Mesendoderm (in vitro differentiated cells): ENCODE measurements around the gene B4GALNT3.

Experiments
- DNase-seq: peaks from one replicate; pipeline ENCODE4 v3.0.0; 2013
- H2AK5ac ChIP-seq: 2 replicates; pipeline ENCODE4 v1.6.1; 2013; ENCODE audit warnings: low read length, inconsistent platforms
- H2BK120ac ChIP-seq: 2 replicates; pipeline ENCODE4 v1.6.1; 2013; ENCODE audit warnings: low read depth, mild to moderate bottlenecking, low read length, moderate library complexity, mixed read lengths
- H2BK15ac ChIP-seq: replicated peaks from 2 replicates; pipeline ENCODE4 v1.6.1; 2013; ENCODE audit warnings: low read depth, mild to moderate bottlenecking, moderate library complexity
- H2BK5ac ChIP-seq: 2 replicates; pipeline ENCODE4 v1.6.1; 2013; ENCODE audit warnings: low read length, inconsistent platforms
- H3K18ac ChIP-seq: 2 replicates; pipeline ENCODE4 v1.6.1; 2013; ENCODE audit warnings: mild to moderate bottlenecking, low read length, mixed read lengths
- H3K23ac ChIP-seq: one replicate; pipeline ENCODE4 v1.6.1; 2013; ENCODE audit warnings: low read length
- H3K27ac ChIP-seq: 2 replicates; pipeline ENCODE4 v1.5.1; 2013; ENCODE audit warnings: low read depth, mild to moderate bottlenecking, inconsistent platforms, low read length, moderate library complexity
- H3K27me3 ChIP-seq: 2 replicates; pipeline ENCODE4 v1.6.1; 2013; ENCODE audit warnings: low read length, control low read depth, mild to moderate bottlenecking, inconsistent platforms; ENCODE audit not compliant: insufficient read depth, poor library complexity
- H3K36me3 ChIP-seq: 2 replicates; pipeline ENCODE4 v1.6.1; 2013; ENCODE audit warnings: low read length, inconsistent platforms; ENCODE audit not compliant: control insufficient read depth, insufficient read depth
- H3K4ac ChIP-seq: one replicate; pipeline ENCODE4 v1.6.1; 2013; ENCODE audit warnings: low read depth, mild to moderate bottlenecking, low read length, moderate library complexity
- H3K4me1 ChIP-seq: 2 replicates; pipeline ENCODE4 v1.6.1; 2013; ENCODE audit warnings: low read depth, low read length, inconsistent platforms; ENCODE audit not compliant: control insufficient read depth
- H3K4me2 ChIP-seq: 2 replicates; pipeline ENCODE4 v1.6.1; 2013; ENCODE audit warnings: low read length
- H3K4me3 ChIP-seq: 2 replicates; pipeline ENCODE4 v1.5.1; 2013; ENCODE audit warnings: mild to moderate bottlenecking, low read length
- H3K56ac ChIP-seq: one replicate; pipeline ENCODE4 v1.6.1; 2013; ENCODE audit warnings: low read length
- H3K79me1 ChIP-seq: 2 replicates; pipeline ENCODE4 v1.6.1; 2013; ENCODE audit warnings: low read length, inconsistent platforms
- H3K79me2 ChIP-seq: 2 replicates; pipeline ENCODE4 v1.6.1; 2013; ENCODE audit warnings: mild to moderate bottlenecking, low read length; ENCODE audit not compliant: control insufficient read depth, insufficient read depth
- H3K9ac ChIP-seq: 2 replicates; pipeline ENCODE4 v1.6.1; 2013; ENCODE audit warnings: low read length, inconsistent platforms
- H4K5ac ChIP-seq: one replicate; pipeline ENCODE4 v1.6.1; 2013; ENCODE audit warnings: low read length
- H4K8ac ChIP-seq: one replicate; pipeline ENCODE4 v1.6.1; 2013; ENCODE audit warnings: low read depth, mild to moderate bottlenecking, control low read depth, low read length, moderate library complexity
- WGBS: extraction: QIAGEN DNeasy Blood & Tissue Kit; methylation state at CpG from one replicate; pipeline ENCODE4 v1.1.7; 2013; ENCODE audit warnings: low lambda C conversion rate, missing lambda C conversion rate; ENCODE audit not compliant: insufficient coverage; ENCODE audit errors: extremely low coverage; 5-methylcytosine and 5-hydroxymethylcytosine counted together

Gene B4GALNT3

DNA sequence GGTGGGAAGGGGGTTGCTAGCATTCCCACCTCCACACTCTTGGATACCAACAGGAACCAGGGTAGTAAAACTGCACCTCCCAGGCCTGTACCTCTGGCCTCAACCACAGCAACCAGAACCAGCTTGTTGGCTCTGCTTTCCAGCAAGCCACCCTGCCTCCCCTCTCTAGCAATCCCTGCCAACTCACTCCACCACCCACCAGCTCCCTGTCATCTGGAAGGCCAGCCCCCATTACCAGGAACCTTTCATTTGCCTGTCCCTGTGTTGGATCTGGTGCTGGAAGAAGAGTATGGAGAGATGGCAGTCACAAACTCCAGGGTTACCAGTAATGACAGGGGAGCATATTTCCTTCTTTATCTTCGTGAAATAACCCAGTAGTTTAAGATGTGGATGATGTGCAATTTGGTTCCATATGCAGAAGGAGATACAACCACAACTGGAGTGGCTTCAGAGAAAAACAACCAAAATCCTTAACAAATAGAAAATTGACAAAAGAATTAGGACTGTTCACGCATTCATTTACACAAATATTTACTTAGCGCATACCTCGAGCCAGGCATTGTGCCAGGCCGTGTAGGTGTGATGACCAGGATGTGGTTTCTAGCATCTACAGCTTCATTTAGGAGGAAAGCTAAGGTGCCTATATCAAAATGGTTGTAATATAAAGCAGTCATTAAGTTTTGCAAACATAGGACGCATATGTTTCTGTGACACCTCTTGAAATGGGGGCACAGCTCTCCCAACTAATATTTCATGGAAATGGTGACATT lies 3.4 kb downstream of the B4GALNT3 start:
- H4K8ac ChIP-seq, result no peak overlapping the region
- H3K4me1 ChIP-seq, result peaks cover 2% of the 10 kb centered on the region
- no peak overlapping the region for H3K56ac ChIP-seq
- no peak for DNase-seq
- no peaks in the 10 kb centered on the region for H3K27me3 ChIP-seq
- no peak overlapping the region for H2AK5ac ChIP-seq
- WGBS, result no CpG with 5 or more reads among the region's 6 CpGs
- H2BK5ac ChIP-seq, result no peak overlapping the region
- no peak overlapping the region for H3K4me3 ChIP-seq
- H3K9ac ChIP-seq, result no peak overlapping the region
- no peaks in the 10 kb centered on the region for H3K36me3 ChIP-seq
- no peak overlapping the region for H2BK120ac ChIP-seq
- H3K79me2 ChIP-seq, result no peaks in the 10 kb centered on the region
- no peak overlapping the region for H3K23ac ChIP-seq
- peaks cover 4% of the 10 kb centered on the region for H3K79me1 ChIP-seq
- H3K18ac ChIP-seq, result no peak overlapping the region
- no peak overlapping the region for H3K27ac ChIP-seq
- H3K4ac ChIP-seq, result no peak overlapping the region
- H4K5ac ChIP-seq, result no peak overlapping the region
- no peak overlapping the region for H2BK15ac ChIP-seq
- H3K4me2 ChIP-seq, result no peak overlapping the region

DNA sequence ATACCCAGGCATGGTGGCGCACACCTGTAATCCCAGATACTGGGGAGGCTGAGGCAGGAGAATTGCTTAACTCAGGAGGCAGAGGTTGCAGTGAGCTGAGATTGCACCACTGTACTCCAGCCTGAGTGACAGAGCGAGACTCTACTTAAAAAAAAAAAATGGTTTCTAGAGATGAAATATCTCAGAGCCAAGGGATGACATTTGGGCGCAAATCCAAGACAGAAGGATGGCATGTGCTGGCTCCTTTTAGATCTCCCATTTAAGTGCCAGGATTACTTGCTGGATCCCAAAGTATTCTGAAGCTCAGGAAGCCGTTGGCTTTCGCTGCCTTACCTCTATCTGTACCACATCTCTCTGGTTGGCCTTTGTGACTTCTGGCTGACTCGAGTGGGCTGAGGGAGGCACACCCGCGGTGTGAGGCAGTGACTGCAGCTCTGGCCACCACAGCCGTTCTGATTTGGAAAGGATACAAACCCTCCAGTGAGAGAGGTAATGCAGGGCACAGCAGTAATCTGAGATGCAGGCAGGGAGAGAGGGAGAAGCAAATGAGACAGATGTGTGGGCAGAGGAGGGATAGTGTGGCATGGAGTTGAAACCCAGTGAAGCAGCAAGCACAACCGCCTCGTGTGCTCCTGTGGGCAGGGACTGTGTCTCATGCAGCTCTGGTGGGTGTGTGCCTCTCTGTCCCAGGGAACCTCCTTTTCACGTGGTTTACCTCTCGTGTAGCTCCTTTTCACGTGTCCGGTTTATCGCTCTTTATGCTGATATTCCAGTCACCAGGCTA lies 4.9 kb downstream of the B4GALNT3 start:
- no CpG with 5 or more reads among the region's 16 CpGs for WGBS
- Histone ChIP-seq H3K18ac (no peak overlapping the region), H2BK5ac (no peak overlapping the region), H3K23ac (no peak overlapping the region), H3K4me3 (no peak overlapping the region), H3K27me3 (no peaks in the 10 kb centered on the region), H4K5ac (no peak overlapping the region), H3K4ac (no peak overlapping the region), H3K4me2 (no peak overlapping the region), H3K9ac (peak overlapping the region; percentile 27), H3K36me3 (no peaks in the 10 kb centered on the region), H2AK5ac (no peak overlapping the region), H4K8ac (no peak overlapping the region), H3K56ac (no peak overlapping the region), H3K79me1 (peaks cover 4% of the 10 kb centered on the region), H2BK120ac (no peak overlapping the region), H3K4me1 (peaks cover 2% of the 10 kb centered on the region), H2BK15ac (no peak overlapping the region), H3K79me2 (no peaks in the 10 kb centered on the region), H3K27ac (no peak overlapping the region)
- DNase-seq, result no peak

- H3K4me3 ChIP-seq, result no peak overlapping the region
- WGBS, result no CpG with 5 or more reads among the region's 8 CpGs
- no peak overlapping the region for H3K23ac ChIP-seq
- H4K8ac ChIP-seq, result no peak overlapping the region
- no peak overlapping the region for H4K5ac ChIP-seq
- H3K9ac ChIP-seq, result no peak overlapping the region
- H3K4me1 ChIP-seq, result peaks cover 2% of the 10 kb centered on the region
- no peak overlapping the region for H2BK15ac ChIP-seq
- H2BK5ac ChIP-seq, result no peak overlapping the region
- H3K27ac ChIP-seq, result no peak overlapping the region
- H2BK120ac ChIP-seq, result no peak overlapping the region
- no peak overlapping the region for H3K4me2 ChIP-seq
- no peak overlapping the region for H3K18ac ChIP-seq
- H2AK5ac ChIP-seq, result no peak overlapping the region
- peak overlapping the region; percentile 25 for H3K56ac ChIP-seq
- DNase-seq, result no peak
- no peaks in the 10 kb centered on the region for H3K27me3 ChIP-seq
- no peak overlapping the region for H3K4ac ChIP-seq
- peaks cover 4% of the 10 kb centered on the region for H3K79me1 ChIP-seq
- H3K79me2 ChIP-seq, result no peaks in the 10 kb centered on the region
- no peaks in the 10 kb centered on the region for H3K36me3 ChIP-seq
Measured at GRCh38 chr12:466039-466438, 6.3 kb downstream of the B4GALNT3 start.

- H3K79me1 ChIP-seq, result peaks cover 4% of the 10 kb centered on the region
- H2BK120ac ChIP-seq, result no peak overlapping the region
- no peak overlapping the region for H3K4me2 ChIP-seq
- WGBS, result no CpG with 5 or more reads among the region's 5 CpGs
- H4K8ac ChIP-seq, result no peak overlapping the region
- no peak overlapping the region for H3K23ac ChIP-seq
- H2AK5ac ChIP-seq, result no peak overlapping the region
- no peak overlapping the region for H4K5ac ChIP-seq
- no peak overlapping the region for H3K4ac ChIP-seq
- no peak overlapping the region for H2BK5ac ChIP-seq
- H3K9ac ChIP-seq, result no peak overlapping the region
- H3K27ac ChIP-seq, result no peak overlapping the region
- H3K4me1 ChIP-seq, result peaks cover 2% of the 10 kb centered on the region
- no peak overlapping the region for H3K4me3 ChIP-seq
- H3K56ac ChIP-seq, result no peak overlapping the region
- no peak overlapping the region for H2BK15ac ChIP-seq
- H3K18ac ChIP-seq, result no peak overlapping the region
- no peaks in the 10 kb centered on the region for H3K36me3 ChIP-seq
- H3K79me2 ChIP-seq, result no peaks in the 10 kb centered on the region
- no peaks in the 10 kb centered on the region for H3K27me3 ChIP-seq
- DNase-seq, result no peak
Measured at GRCh38 chr12:466762-467161, 7.0 kb downstream of the B4GALNT3 start.

DNA sequence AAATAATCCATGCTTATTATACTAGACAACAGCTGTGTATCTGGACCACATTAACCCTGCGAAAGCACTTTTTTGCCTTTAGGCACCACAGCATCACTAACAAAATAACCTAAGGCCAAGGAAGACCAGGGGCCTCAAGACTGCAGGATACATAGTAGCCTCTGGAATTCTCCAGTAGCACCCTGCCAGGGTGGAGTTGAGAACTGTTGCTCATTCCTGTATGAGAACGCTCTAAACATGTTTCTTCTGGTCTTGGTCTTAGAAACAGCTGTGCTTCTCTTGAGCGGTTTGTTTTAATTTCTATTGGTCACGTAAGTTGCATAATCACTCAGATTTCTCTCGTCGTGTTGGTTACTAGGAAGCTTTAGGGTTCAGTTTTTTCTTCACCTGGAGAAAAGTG lies 7.9 kb downstream of the B4GALNT3 start:
- H2BK5ac ChIP-seq, result no peak overlapping the region
- no peak overlapping the region for H4K5ac ChIP-seq
- H3K4me2 ChIP-seq, result no peak overlapping the region
- no peaks in the 10 kb centered on the region for H3K79me2 ChIP-seq
- no CpG with 5 or more reads among the region's 6 CpGs for WGBS
- H3K36me3 ChIP-seq, result no peaks in the 10 kb centered on the region
- H4K8ac ChIP-seq, result no peak overlapping the region
- no peaks in the 10 kb centered on the region for H3K27me3 ChIP-seq
- peaks cover 4% of the 10 kb centered on the region for H3K79me1 ChIP-seq
- peaks cover 2% of the 10 kb centered on the region for H3K4me1 ChIP-seq
- no peak overlapping the region for H3K4me3 ChIP-seq
- no peak overlapping the region for H2BK15ac ChIP-seq
- H3K23ac ChIP-seq, result no peak overlapping the region
- no peak overlapping the region for H3K4ac ChIP-seq
- H3K27ac ChIP-seq, result no peak overlapping the region
- no peak overlapping the region for H2AK5ac ChIP-seq
- no peak overlapping the region for H3K9ac ChIP-seq
- no peak overlapping the region for H2BK120ac ChIP-seq
- H3K18ac ChIP-seq, result no peak overlapping the region
- H3K56ac ChIP-seq, result no peak overlapping the region
- no peak for DNase-seq
